Fibroblast of gingiva (primary cell): Measurements from ENCODE around the gene FRY.

Experiments
- DNase-seq: peaks from one replicate; pipeline ENCODE4 v3.0.0-alpha.2; 2011; ENCODE audit warnings: low read depth

Gene FRY

GRCh38 chr13:32175307-32175706 is 143.7 kb downstream of the FRY start:
- DNase-seq, result no peak

DNA sequence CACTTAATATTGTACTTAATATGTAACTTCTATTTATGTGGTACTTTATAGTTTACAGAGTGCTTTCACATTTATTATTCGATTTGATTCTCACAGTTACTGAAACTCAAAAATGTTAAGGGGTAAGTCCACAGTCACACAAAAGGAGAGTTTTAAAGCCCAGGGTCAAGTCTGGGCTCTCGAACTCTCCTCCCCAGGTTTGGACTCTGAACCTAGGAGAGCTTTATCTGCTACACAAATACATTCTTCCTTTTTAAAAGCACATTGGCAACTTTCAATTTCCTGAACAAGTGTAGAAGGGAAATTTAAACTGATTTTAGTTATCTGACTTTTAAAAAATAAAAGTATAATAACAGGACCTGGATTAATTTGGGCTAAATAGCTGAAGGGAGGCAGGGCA is 144.4 kb downstream of the FRY start:
- DNase-seq, result no peak

- DNase-seq, result no peak
Measured at GRCh38 chr13:32176696-32177095, 145.1 kb downstream of the FRY start.

DNA sequence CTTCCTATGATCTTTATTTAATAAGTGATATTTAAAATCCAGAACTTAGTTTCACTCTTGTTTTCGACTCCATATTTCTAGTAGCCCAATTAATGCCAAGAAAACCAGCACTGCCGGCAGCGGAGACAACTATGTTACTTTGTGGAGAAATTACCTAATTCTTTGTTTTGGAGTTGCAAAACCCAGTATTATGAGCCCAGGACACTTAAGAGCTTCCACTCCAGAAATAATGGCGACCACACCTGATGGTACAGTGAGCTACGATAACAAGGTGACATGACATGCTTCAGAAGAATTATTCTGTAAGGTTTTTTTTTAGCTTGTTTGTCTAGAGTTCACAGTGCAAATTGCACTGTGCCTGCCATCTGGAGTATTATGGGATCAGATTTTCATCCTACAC is 147.2 kb downstream of the FRY start:
- no peak for DNase-seq

- no peak for DNase-seq
Measured at GRCh38 chr13:32179708-32180107, 148.1 kb downstream of the FRY start.

DNA sequence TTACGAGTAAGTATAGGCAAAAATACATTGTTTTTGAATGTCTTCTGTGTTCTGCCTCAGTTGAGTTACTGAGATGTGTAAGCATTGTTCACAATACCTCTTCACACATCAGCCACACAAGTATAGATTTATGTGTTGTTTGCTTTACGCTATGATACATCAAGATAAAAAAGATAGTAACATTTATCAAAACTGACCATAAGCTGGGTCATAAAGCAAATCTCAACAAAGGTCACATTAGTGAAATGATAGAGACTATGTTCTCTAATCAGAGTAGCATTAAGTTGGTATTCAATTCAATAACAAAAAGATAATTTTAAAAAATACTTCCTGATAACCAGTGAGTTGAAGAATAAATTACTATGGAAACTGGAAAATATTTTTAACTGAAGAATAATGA is 156.1 kb downstream of the FRY start:
- no peak for DNase-seq

- DNase-seq, result no peak
Measured at GRCh38 chr13:32191452-32191998, 160.0 kb downstream of the FRY start.

GRCh38 chr13:32195713-32196112 is 164.1 kb downstream of the FRY start:
- DNase-seq, result no peak

GRCh38 chr13:32199168-32199567 is 167.6 kb downstream of the FRY start:
- DNase-seq, result no peak

GRCh38 chr13:32200741-32201140 is 169.2 kb downstream of the FRY start:
- no peak for DNase-seq

GRCh38 chr13:32201809-32202208 is 170.2 kb downstream of the FRY start:
- no peak for DNase-seq

- no peak for DNase-seq
Measured at GRCh38 chr13:32202268-32202667, 170.7 kb downstream of the FRY start.

GRCh38 chr13:32203221-32203620 is 171.6 kb downstream of the FRY start:
- no peak for DNase-seq

GRCh38 chr13:32203736-32204135 is 172.2 kb downstream of the FRY start:
- DNase-seq, result no peak

GRCh38 chr13:32205431-32206096 is 174.0 kb downstream of the FRY start:
- DNase-seq, result no peak

DNA sequence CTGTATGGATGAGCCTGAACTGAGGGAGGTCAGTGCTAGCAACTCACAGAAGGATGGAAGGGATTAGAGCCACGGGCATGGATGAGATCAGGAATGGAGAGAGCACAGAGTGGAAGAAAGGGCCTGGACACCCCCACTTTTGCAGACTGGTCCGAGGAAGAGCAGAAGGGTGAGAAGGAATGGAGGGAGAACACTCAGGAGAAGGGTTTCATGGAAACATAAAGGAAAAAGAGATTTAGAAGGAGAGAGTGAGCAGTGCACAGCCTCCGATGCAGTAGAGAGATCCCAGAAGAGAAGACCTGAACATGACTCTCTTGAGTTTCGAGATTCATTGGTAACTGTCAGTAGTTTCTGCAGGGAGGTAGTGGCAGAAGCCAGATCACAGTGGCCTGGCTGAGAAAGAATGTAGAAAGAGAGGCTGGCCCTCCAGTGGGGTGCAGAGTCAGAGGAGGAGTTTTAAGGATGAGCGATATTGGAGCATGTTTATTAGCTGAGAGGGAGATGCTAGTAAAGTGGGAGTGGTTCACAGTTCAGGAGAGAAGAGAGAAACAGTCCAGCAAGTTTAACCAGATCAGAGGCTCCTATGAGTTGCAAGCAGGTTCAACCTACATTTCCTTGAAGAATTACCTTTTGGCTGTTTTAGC is 174.6 kb downstream of the FRY start:
- no peak for DNase-seq

- no peak for DNase-seq
Measured at GRCh38 chr13:32208860-32209259, 177.3 kb downstream of the FRY start.

GRCh38 chr13:32209652-32210051 is 178.1 kb downstream of the FRY start:
- DNase-seq, result peak; percentile 16

DNA sequence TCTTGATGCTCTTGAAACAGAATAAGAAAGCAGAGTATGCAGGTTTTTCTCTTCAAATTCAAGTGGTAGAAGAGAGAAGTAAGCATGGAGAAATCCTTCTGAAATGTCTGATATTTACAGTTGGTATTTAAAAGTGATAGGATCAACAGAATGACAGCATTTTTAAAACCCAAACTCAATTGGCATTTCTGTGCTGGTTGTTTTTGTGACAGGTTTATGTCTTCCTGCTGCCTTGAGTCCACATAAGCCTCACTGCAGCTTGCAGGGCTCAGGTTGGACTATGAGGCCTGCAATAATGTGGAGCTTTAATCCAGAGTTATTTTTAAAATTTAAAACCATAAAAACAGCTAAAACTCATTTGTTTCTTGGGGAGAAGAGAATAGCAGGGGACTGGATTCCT is 178.5 kb downstream of the FRY start:
- no peak for DNase-seq

GRCh38 chr13:32211813-32212212 is 180.2 kb downstream of the FRY start:
- DNase-seq, result peak; percentile 86

DNA sequence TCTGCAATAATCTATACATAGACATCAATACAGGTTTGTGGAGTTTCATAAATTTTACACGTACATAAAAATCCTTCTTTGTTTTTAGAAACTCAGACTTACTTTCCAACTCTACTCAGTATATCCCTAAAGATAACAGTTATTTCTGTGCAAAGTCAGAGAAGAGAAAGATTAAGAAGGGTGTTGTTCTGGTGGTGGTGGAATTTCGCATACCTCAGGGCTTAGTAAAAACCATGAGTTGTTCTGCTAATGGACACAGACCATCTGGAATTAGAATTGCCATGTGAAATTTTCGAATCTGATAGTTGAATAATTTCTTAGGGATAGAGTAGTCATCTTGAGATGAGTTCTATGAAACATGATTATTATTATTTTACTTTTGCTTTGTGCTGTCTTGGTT is 180.8 kb downstream of the FRY start:
- DNase-seq, result peak; percentile 27

DNA sequence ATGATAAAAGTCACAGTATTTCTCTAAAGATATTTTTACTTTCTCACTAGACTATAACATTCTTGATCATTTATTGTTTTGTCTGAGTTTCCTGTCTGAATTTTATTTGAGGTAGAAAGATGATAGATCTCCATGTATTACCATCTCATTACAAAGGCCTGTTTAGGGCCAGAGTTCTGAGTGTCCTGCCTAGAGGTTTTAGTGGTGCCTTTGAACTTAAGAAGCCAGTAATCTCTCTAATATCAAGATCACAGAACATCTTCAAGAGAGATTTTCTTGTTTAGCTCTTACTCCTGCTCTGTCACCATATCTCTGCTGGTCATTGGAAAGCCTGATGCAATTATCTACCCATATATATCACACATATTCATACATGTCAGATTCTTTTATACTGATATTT is 182.1 kb downstream of the FRY start:
- DNase-seq, result no peak

DNA sequence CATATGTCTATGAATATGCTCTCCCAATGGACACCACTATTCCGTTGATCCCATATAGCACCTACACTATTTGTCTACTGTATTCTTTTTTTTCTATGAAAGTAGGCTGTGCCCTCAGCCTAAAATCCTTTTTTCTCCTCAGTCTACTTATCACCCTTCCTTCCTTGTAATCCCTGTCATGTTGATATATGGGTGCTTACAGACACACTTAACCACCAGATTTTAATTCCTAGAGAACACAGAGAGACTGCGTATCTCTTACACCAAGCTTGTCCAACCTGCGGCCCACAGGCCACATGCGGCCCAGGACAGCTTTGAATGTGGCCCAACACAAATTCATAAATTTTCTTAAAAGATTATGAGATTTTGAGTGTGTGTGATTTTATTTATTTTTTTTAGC is 182.5 kb downstream of the FRY start:
- DNase-seq, result no peak

DNA sequence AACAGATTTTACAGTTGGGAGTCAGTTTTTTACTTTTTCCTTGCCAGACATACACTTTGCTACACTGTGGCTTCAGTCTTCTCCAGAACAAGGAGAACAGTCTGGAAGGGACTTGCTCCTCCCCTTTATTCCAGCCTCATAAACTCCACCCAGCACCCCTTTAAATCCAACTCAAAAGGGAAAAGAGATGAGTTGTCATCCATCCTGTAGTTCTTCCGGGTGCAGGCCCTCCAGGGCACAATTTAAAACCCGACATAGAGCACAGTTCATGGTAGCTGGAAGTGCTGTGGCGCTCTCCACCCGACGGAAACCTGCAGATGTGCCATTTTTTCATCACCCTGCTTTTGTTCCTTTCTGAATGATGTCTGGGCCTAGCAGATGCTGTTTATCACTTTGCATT is 184.7 kb downstream of the FRY start:
- no peak for DNase-seq
